ENCODE measurements around the gene ABHD6. TPM values are rescaled to one million over a fixed set of nuclear protein-coding genes. Genes with fewer than 3 reads are reported as not detected.
"Not testable (repeated sequence)": the region's sequence is repeated elsewhere in the genome, so short reads cannot be mapped to it uniquely, and the experiment has no call there.

ABHD6 gene
- total RNA-seq, 1 experiment from 2014 or later, result 3.4 TPM

GRCh38 chr3:58242340-58242739 lies 4.7 kb downstream of the ABHD6 start:
- BruUV-seq (replicated peaks), result no TSS peak
- intact Hi-C loops (cut with micrococcal nuclease), result no loop called here
- CTCF ChIA-PET, result interaction anchor here (0.7 to 1.8 kb wide), 3 partner anchors 21 to 64 kb away, joined by 3 to 16 read pairs (median 4); partner anchors contain the start of genes HTD2 and RPP14
- Mint-ChIP-seq H3K36me3 (ENCODE audit: insufficient read depth, unreplicated experiment) (no peaks in the 10 kb centered on the region), H3K4me3 (ENCODE audit: unreplicated experiment) (no peak overlapping the region), H3K4me1 (ENCODE audit: insufficient read depth, unreplicated experiment) (peaks cover 17% of the 10 kb centered on the region), H3K27me3 (ENCODE audit: insufficient read depth, unreplicated experiment) (no peaks in the 10 kb centered on the region), H3K27ac (ENCODE audit: low read depth, unreplicated experiment) (no peak overlapping the region), H3K9me3 (ENCODE audit: unreplicated experiment) (no peaks in the 10 kb centered on the region)
- POLR2A ChIA-PET, result interaction anchor here (0.9 to 2.1 kb wide), 3 partner anchors 8 to 64 kb away, joined by 3 to 9 read pairs (median 3); partner anchors contain the start of genes HTD2 and RPP14
- no peak for TF ChIP-seq CTCF (IDR thresholded peaks at IDR 0.05; ENCODE audit: unreplicated experiment)
- DNase-seq (ENCODE audit: unreplicated experiment), result no peak

- intact Hi-C loops (cut with micrococcal nuclease), result not testable (repeated sequence)
- CTCF ChIA-PET, result interaction anchor here (0.9 to 1.8 kb wide), 2 partner anchors 21 to 55 kb away, joined by 3 to 16 read pairs; no protein-coding TSS in a partner anchor
These were observed 5.3 kb downstream of the ABHD6 start for GRCh38 chr3:58242860-58243259.

GRCh38 chr3:58243976-58244585 lies 6.5 kb downstream of the ABHD6 start:
- H3K4me1 Mint-ChIP-seq (ENCODE audit: insufficient read depth, unreplicated experiment), result peaks cover 11% of the 10 kb centered on the region
- H3K27ac Mint-ChIP-seq (ENCODE audit: low read depth, unreplicated experiment), result no peak overlapping the region
- ChIA-PET CTCF (interaction anchor here (0.7 kb wide), 1 partner anchor 52 kb away, joined by 3 read pairs; no protein-coding TSS in a partner anchor), POLR2A (no interaction called here)
- no peaks in the 10 kb centered on the region for H3K36me3 Mint-ChIP-seq (ENCODE audit: insufficient read depth, unreplicated experiment)
- TF ChIP-seq CTCF (IDR thresholded peaks at IDR 0.05; ENCODE audit: unreplicated experiment), result no peak
- no peaks in the 10 kb centered on the region for H3K27me3 Mint-ChIP-seq (ENCODE audit: insufficient read depth, unreplicated experiment)
- BruUV-seq (replicated peaks), result no TSS peak
- no peaks in the 10 kb centered on the region for H3K9me3 Mint-ChIP-seq (ENCODE audit: unreplicated experiment)
- intact Hi-C loops (cut with micrococcal nuclease), result no loop called here
- H3K4me3 Mint-ChIP-seq (ENCODE audit: unreplicated experiment), result no peak overlapping the region
- DNase-seq (ENCODE audit: unreplicated experiment), result no peak

More at GRCh38 chr3:58242860-58243259, 5.3 kb downstream of the ABHD6 start:
- H3K4me1 Mint-ChIP-seq (ENCODE audit: insufficient read depth, unreplicated experiment), result peaks cover 17% of the 10 kb centered on the region
- BruUV-seq (replicated peaks); H3K27ac Mint-ChIP-seq (ENCODE audit: low read depth, unreplicated experiment); H3K27me3 Mint-ChIP-seq (ENCODE audit: insufficient read depth, unreplicated experiment); H3K9me3 Mint-ChIP-seq (ENCODE audit: unreplicated experiment); H3K4me3 Mint-ChIP-seq (ENCODE audit: unreplicated experiment); H3K36me3 Mint-ChIP-seq (ENCODE audit: insufficient read depth, unreplicated experiment); DNase-seq (ENCODE audit: unreplicated experiment): not testable (repeated sequence)
- POLR2A ChIA-PET, result interaction anchor here (2.1 kb wide), 1 partner anchor 64 kb away, joined by 9 read pairs; the partner anchor contains the start of genes HTD2 and RPP14

- no TSS peak for BruUV-seq (replicated peaks)
- Mint-ChIP-seq H3K27me3 (ENCODE audit: insufficient read depth, unreplicated experiment) (no peaks in the 10 kb centered on the region), H3K27ac (ENCODE audit: low read depth, unreplicated experiment) (no peak overlapping the region), H3K4me1 (ENCODE audit: insufficient read depth, unreplicated experiment) (peaks cover 6% of the 10 kb centered on the region), H3K4me3 (ENCODE audit: unreplicated experiment) (no peak overlapping the region), H3K36me3 (ENCODE audit: insufficient read depth, unreplicated experiment) (peaks cover 1% of the 10 kb centered on the region), H3K9me3 (ENCODE audit: unreplicated experiment) (no peaks in the 10 kb centered on the region)
- intact Hi-C loops (cut with micrococcal nuclease), result no loop called here
- DNase-seq (ENCODE audit: unreplicated experiment), result no peak
- TF ChIP-seq CTCF (IDR thresholded peaks at IDR 0.05; ENCODE audit: unreplicated experiment), result no peak
- ChIA-PET POLR2A (no interaction called here), CTCF (no interaction called here)
These were observed 8.8 kb downstream of the ABHD6 start for GRCh38 chr3:58246148-58247047.

All from MCF 10A (cell line).